ENCODE results near the gene MRPS11. TPM values are rescaled to one million over a fixed set of nuclear protein-coding genes. Genes with fewer than 3 reads are reported as not detected.
"Not testable (repeated sequence)": the region's sequence is repeated elsewhere in the genome, so short reads cannot be mapped to it uniquely, and the experiment has no call there.

Gene MRPS11
- total RNA-seq, 1 donor: 28.8 TPM

DNA sequence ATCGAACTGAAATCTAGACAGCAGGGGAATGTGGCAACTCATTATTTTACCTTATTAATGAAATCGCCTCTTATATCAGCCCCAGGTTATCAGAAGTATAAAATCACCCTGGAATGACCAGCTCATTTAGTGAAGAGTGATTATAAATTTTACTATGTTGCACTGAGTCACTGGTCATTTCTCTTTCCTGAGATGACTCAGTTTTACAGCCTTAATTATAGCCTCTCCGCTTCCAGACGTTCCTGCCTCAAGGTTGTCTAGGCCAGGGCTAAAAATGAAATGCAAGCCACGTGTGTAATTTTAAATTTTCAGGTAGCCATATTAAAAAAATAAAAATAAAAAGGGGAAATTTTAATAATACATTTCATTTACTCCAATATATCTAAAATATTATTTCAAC, 45.7 kb downstream of the MRPS11 start:
- TF ChIP-seq, protein P1, sequence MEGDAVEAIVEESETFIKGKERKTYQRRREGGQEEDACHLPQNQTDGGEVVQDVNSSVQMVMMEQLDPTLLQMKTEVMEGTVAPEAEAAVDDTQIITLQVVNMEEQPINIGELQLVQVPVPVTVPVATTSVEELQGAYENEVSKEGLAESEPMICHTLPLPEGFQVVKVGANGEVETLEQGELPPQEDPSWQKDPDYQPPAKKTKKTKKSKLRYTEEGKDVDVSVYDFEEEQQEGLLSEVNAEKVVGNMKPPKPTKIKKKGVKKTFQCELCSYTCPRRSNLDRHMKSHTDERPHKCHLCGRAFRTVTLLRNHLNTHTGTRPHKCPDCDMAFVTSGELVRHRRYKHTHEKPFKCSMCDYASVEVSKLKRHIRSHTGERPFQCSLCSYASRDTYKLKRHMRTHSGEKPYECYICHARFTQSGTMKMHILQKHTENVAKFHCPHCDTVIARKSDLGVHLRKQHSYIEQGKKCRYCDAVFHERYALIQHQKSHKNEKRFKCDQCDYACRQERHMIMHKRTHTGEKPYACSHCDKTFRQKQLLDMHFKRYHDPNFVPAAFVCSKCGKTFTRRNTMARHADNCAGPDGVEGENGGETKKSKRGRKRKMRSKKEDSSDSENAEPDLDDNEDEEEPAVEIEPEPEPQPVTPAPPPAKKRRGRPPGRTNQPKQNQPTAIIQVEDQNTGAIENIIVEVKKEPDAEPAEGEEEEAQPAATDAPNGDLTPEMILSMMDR (IDR thresholded peaks at IDR 0.05; ENCODE audit: insufficient read depth, low read length): no peak
- H3K4me3 ChIP-seq (ENCODE audit: low read depth, low read length): no peak overlapping the region
- no peak for DNase-seq (ENCODE audit: low read depth)

DNA sequence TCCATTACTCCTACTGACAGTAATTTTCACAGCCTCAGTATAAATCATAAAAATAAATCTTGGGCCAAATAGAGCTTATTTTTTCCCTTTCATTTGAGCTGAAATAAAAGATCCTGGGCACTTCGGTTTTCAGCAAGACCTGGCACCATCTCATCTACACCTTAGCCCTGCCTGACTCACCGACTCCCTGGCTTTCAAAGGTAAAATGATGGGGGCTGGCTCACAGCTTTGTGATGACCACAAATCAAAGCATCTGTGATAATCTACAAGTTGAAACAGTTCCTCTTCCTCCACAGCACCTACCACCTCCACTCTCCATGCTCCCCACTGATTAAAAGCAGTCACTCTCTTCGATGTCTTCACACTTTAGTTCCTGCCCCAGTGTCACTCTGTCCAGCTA, 51.4 kb downstream of the MRPS11 start:
- DNase-seq (ENCODE audit: low read depth): no peak
- H3K4me3 ChIP-seq (ENCODE audit: low read depth, low read length): no peak overlapping the region
- TF ChIP-seq, protein P1 (IDR thresholded peaks at IDR 0.05; ENCODE audit: insufficient read depth, low read length): no peak

DNA sequence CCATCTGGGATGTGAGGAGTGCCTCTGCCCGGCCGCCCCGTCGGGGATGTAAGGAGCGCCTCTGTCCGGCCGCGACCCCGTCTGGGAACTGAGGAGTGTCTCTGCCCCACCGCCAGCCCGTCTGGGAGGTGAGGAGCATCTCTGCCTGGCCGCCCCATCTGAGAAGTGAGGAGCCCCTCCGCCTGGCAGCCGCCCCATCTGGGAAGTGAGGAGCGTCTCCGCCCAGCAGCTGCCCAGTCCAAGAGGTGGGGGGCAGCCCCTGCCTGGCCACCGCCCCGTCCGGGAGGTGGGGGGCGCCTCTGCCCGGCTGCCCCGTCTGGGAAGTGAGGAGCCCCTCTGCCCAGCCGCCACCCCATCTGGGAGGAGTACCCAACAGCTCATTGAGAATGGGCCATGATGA, 56.6 kb downstream of the MRPS11 start:
- not testable (repeated sequence) for H3K4me3 ChIP-seq (ENCODE audit: low read depth, low read length); DNase-seq (ENCODE audit: low read depth)

DNA sequence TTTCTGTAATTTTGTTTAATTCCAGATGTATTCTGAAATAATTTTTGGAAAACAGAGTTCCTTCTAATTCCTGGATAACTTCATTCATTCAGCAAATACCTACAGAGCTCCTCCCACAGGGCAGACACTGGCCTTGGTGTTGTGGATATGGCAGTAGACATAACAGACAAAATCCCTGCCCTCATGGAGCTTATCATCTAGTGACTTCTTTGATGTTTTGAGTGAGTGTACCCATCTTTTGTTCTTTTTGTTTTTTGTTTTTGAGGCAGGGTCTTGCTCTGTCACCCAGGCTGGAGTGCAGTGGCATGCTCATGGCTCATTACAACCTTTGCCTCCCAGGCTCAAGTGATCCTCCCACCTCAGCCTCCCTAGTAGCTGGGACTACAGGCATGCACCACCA, 57.9 kb downstream of the MRPS11 start:
- TF ChIP-seq, protein P1 (IDR thresholded peaks at IDR 0.05; ENCODE audit: insufficient read depth, low read length): no peak
- no peak overlapping the region for H3K4me3 ChIP-seq (ENCODE audit: low read depth, low read length)
- no peak for DNase-seq (ENCODE audit: low read depth)

DNA sequence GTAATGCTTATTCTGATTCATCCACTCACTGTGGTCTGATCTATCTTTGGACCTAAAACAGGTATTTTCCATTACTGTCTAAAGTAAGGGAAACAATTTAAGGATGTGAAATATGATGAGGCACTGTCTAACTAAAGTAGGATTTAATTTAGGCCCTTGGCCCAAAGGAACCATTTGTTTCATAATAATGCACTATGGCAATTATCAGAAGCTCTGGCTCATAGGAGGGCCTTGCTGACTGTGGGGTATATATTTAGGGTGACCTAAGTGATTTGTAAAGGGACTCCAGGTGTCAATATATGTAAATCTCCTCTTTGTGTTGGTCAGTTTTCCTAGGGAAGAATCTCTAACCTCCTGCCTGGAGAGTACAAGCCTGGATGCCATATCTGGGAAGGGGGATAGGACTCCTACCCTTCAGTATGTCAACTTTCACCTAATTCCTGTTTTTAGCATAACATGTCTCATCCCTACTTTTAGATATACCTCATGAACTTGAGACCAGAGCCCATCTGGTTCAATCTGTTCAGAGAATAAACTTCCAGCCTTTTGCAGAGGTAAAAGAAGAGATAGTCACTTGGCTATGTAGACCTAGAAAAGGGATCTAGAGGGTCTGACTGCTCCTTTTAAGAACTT, 58.9 kb downstream of the MRPS11 start:
- H3K4me3 ChIP-seq (ENCODE audit: low read depth, low read length): no peak overlapping the region
- TF ChIP-seq, protein P1 (IDR thresholded peaks at IDR 0.05; ENCODE audit: insufficient read depth, low read length): no peak
- DNase-seq (ENCODE audit: low read depth): no peak

DNA sequence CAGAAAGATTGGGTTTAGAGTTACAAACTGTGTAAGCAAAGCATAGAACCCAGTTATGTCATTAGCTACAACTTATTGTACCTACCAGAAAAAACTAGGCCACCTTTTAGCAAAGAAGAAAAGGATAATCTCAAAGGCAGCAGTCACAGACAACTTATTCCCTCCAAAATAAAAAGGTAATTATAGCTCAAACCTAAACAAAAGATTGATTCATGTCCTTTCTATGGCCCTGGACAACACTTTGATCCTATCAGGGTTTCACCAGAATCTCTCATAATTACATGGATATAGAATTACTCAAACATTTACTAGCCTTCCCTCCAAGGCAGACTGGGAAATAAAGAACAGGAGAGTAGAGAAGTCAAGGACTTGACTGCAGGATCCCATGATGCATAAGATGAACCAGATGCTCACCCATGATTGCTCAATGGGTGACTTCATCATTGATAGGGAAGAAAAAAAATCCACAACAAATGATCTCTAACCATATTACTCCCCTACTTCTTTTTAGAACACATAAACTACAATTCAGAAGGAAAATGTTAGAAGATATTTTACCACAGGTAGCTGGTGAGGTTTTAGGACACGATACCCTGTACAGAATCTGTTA, 61.6 kb downstream of the MRPS11 start:
- TF ChIP-seq, protein P1 (IDR thresholded peaks at IDR 0.05; ENCODE audit: insufficient read depth, low read length): no peak
- no peak overlapping the region for H3K4me3 ChIP-seq (ENCODE audit: low read depth, low read length)
- peak; percentile 55 for DNase-seq (ENCODE audit: low read depth)

Other genes with a start within 250 kb of the MRPS11 start
- 7.0 and 19.6 TPM in 2 replicates for gene NTRK3, start 211.0 kb upstream of the MRPS11 start, total RNA-seq (ENCODE audit: low replicate concordance)
- gene MRPL46, start 320 bp upstream of the MRPS11 start, total RNA-seq (ENCODE audit: low replicate concordance): 8.5 and 16.4 TPM in 2 replicates
- gene DET1, start 79.0 kb downstream of the MRPS11 start, total RNA-seq (ENCODE audit: low replicate concordance): 6.1 and 11.5 TPM in 2 replicates
- gene AEN, start 153.6 kb downstream of the MRPS11 start, total RNA-seq (ENCODE audit: low replicate concordance): 20.8 and 36.6 TPM in 2 replicates
- 1.9 and 6.6 TPM in 2 replicates for gene ISG20, start 171.3 kb downstream of the MRPS11 start, total RNA-seq (ENCODE audit: low replicate concordance)

Data from fibroblast of the aortic adventitia (primary cell).